K562 (cell line): Measurements from ENCODE around the gene GDF15. TPM values are rescaled to one million over a fixed set of nuclear protein-coding genes. Genes with fewer than 3 reads are reported as not detected.

ENCODE experiments used
- ATAC-seq: fragments of 200-7000 bp; cut with Tn5 transposase; 3 replicates; pipeline ENCODE4 v1.9.1; 2020; ENCODE audit warnings: moderate library complexity
- BruUV-seq: library from RNA; stranded (reverse); fragments of 400-500 nt; replicated peaks from 2 replicates; lab custom pipeline; 2021; lab: Mats Ljungman, UMichigan
- CTCF ChIA-PET: fragments of 300-600 bp; formaldehyde crosslinking; extraction: SDS; loops from one replicate; lab custom pipeline; 2021; ENCODE audit warnings: low intra/inter-chr PET ratio; lab: Yijun Ruan, JAX
- POLR2A ChIA-PET: fragments of 300-600, 350-650 bp; sonication (Branson Sonifier 250); formaldehyde crosslinking; extraction: SDS; loops from one replicate; lab custom pipeline; 2021; ENCODE audit warnings: antibody characterized with exemption, inconsistent platforms; lab: Yijun Ruan, JAX
- DNase-seq, 4 experiments: peaks; one replicate each; pipeline versions ENCODE4 v3.0.0 to v3.0.0-alpha.2; 2011 to 2018; ENCODE audit warnings: low spot score in 3 of 4, mixed read lengths in 3 of 4; ENCODE audit errors: extremely low read depth in 1 of 4
- FAIRE-seq: peaks from 2 replicates; lab custom pipeline; 2011; peaks lifted over from hg19 to GRCh38; lab: Jason Lieb, UNC
- H2AFZ ChIP-seq: 2 replicates; pipeline ENCODE4 v1.6.0; 2011; ENCODE audit warnings: low read depth, low read length, control low read depth, inconsistent platforms
- H3K27ac ChIP-seq: fragments of 200-600 bp; 3 replicates; pipeline ENCODE4 v1.8.0; 2011; ENCODE audit warnings: low read depth, mild to moderate bottlenecking, control low read depth, inconsistent platforms, low read length, moderate library complexity, mixed read lengths; ENCODE audit errors: extremely low read depth
- H3K27me3 ChIP-seq, 2 experiments: fragments of 300-600 bp in 1 of 2; 2 replicates in 1 of 2; 3 replicates in 1 of 2; pipeline versions ENCODE4 v1.6.0 to v1.8.0; 2011; ENCODE audit warnings: inconsistent platforms in 2 of 2, low read length in 2 of 2, mild to moderate bottlenecking in 1 of 2, mixed read lengths in 1 of 2, moderate library complexity in 1 of 2; ENCODE audit not compliant: control insufficient read depth in 2 of 2, insufficient read depth in 2 of 2
- H3K36me3 ChIP-seq: fragments of 300-600 bp; 3 replicates; pipeline ENCODE4 v1.8.0; 2011; ENCODE audit warnings: mild to moderate bottlenecking, low read length, inconsistent platforms; ENCODE audit not compliant: control insufficient read depth, insufficient read depth
- H3K4me1 ChIP-seq, 2 experiments: fragments of 200-600 bp in 1 of 2; replicated peaks in 1 of 2; 2 replicates in 1 of 2; 3 replicates in 1 of 2; pipeline versions ENCODE4 v1.5.1 to v1.8.0; 2011; ENCODE audit warnings: inconsistent platforms in 2 of 2, low read length in 2 of 2, mild to moderate bottlenecking in 1 of 2, mixed read lengths in 1 of 2, moderate library complexity in 1 of 2; ENCODE audit not compliant: control insufficient read depth in 2 of 2, insufficient read depth in 2 of 2
- H3K4me2 ChIP-seq: 2 replicates; pipeline ENCODE4 v1.6.1; 2011; ENCODE audit warnings: low read length, control low read depth, inconsistent platforms, mixed read lengths; ENCODE audit not compliant: insufficient read depth
- H3K4me3 ChIP-seq: fragments of 200-600 bp; sonication (generic), shearing (Covaris generic); 2 replicates; pipeline ENCODE4 v1.5.1; 2016; ENCODE audit warnings: control low read depth, inconsistent platforms
- H3K79me2 ChIP-seq: fragments of 200-600 bp; 3 replicates; pipeline ENCODE4 v1.8.0; 2011; ENCODE audit warnings: low read length, inconsistent platforms; ENCODE audit not compliant: control insufficient read depth, insufficient read depth
- H3K9ac ChIP-seq, 2 experiments: 2 replicates each; pipeline versions ENCODE4 v1.6.0 to v1.6.1; 2011; ENCODE audit warnings: low read depth in 2 of 2, low read length in 2 of 2, control low read depth in 1 of 2, inconsistent platforms in 1 of 2, mild to moderate bottlenecking in 1 of 2, mixed read lengths in 1 of 2; ENCODE audit not compliant: insufficient read depth in 1 of 2
- H3K9me1 ChIP-seq: one replicate; pipeline ENCODE4 v1.6.0; 2011; ENCODE audit warnings: inconsistent platforms, mild to moderate bottlenecking, low read length, moderate library complexity; ENCODE audit not compliant: control insufficient read depth, insufficient read depth
- H3K9me3 ChIP-seq: replicated peaks from 2 replicates; pipeline ENCODE4 v1.5.1; 2011; ENCODE audit warnings: low read depth, low read length, inconsistent platforms; ENCODE audit not compliant: control insufficient read depth, insufficient read depth
- H4K20me1 ChIP-seq: replicated peaks from 2 replicates; pipeline ENCODE4 v1.6.1; 2011; ENCODE audit warnings: low read length, inconsistent platforms, mixed read lengths; ENCODE audit not compliant: control insufficient read depth, insufficient read depth
- ARID1B ChIP-seq: fragments of 450-650 bp; IDR thresholded peaks from 2 replicates; pipeline ENCODE4 v1.6.1; 2016; ENCODE audit warnings: antibody characterized with exemption, mild to moderate bottlenecking, inconsistent platforms
- CAMTA2 ChIP-seq: fragments of 250-450 bp; sonication (Bioruptor Pico); conservative IDR thresholded peaks from 2 replicates; pipeline ENCODE4 v1.5.1; 2022
- ETV6 ChIP-seq, 3 experiments: fragments of 150-350 bp in 1 of 3; sonication (generic) in 1 of 3; formaldehyde crosslinking in 1 of 3; IDR thresholded peaks; 2 replicates each; pipeline versions ENCODE4 v1.6.1 to v1.8.0; 2014 to 2022; ENCODE audit warnings: borderline replicate concordance in 2 of 3, low read depth in 2 of 3, antibody characterized with exemption in 1 of 3, low read length in 1 of 3, mild to moderate bottlenecking in 1 of 3, missing genetic modification reagents in 1 of 3
- FIP1L1 ChIP-seq: fragments of 200-400 bp; formaldehyde crosslinking; IDR thresholded peaks from 2 replicates; pipeline ENCODE4 v1.6.1; 2018; ENCODE audit warnings: mild to moderate bottlenecking, low read depth, low read length; ENCODE audit not compliant: poor library complexity, severe bottlenecking
- GABPA ChIP-seq: fragments of 200-800 bp; sonication (Bioruptor generic); conservative IDR thresholded peaks from 2 replicates; pipeline ENCODE4 v1.6.1; 2016; ENCODE audit warnings: low read depth, missing genetic modification characterization, missing compliant biosample characterization
- GMEB1 ChIP-seq: fragments of 250-450 bp; sonication (Bioruptor Pico); IDR thresholded peaks from 2 replicates; pipeline ENCODE4 v1.4.0; 2020; ENCODE audit warnings: mild to moderate bottlenecking
- MEF2D ChIP-seq: conservative IDR thresholded peaks from 2 replicates; pipeline ENCODE4 v1.6.1; 2016; ENCODE audit warnings: low read depth, missing genetic modification characterization, missing compliant biosample characterization
- MYNN ChIP-seq, 2 experiments: sonication (generic); formaldehyde crosslinking in 1 of 2; IDR thresholded peaks; 2 replicates each; pipeline versions ENCODE4 v1.5.0 to v1.6.1; 2016 to 2020; ENCODE audit warnings: antibody characterized with exemption in 1 of 2, missing genetic modification reagents in 1 of 2
- NFIC ChIP-seq: fragments of 450-650 bp; IDR thresholded peaks from 2 replicates; pipeline ENCODE4 v1.6.1; 2017; ENCODE audit warnings: mild to moderate bottlenecking, inconsistent platforms
- SUPT5H ChIP-seq: fragments of 450-650 bp; IDR thresholded peaks from 2 replicates; pipeline ENCODE4 v1.6.1; 2016
- TARDBP ChIP-seq: fragments of 450-650 bp; IDR thresholded peaks from 2 replicates; pipeline ENCODE4 v1.6.1; 2016
- TEAD1 ChIP-seq, 2 experiments: fragments of 450-650 bp in 1 of 2; sonication (generic) in 1 of 2; formaldehyde crosslinking; IDR thresholded peaks; 2 replicates each; pipeline versions ENCODE4 v1.4.0 to v1.8.0; 2020 to 2022; ENCODE audit warnings: mild to moderate bottlenecking in 2 of 2, missing genetic modification reagents in 1 of 2
- UBTF ChIP-seq, 2 experiments: IDR thresholded peaks; 2 replicates each; pipeline ENCODE4 v1.6.1; 2012; ENCODE audit warnings: improper control_type of control experiment in 2 of 2, low read depth in 2 of 2, low read length in 2 of 2, borderline replicate concordance in 1 of 2
- ZFX ChIP-seq: sonication (generic); formaldehyde crosslinking; IDR thresholded peaks from 2 replicates; pipeline ENCODE4 v1.8.0; 2022; ENCODE audit warnings: mild to moderate bottlenecking, missing genetic modification reagents, moderate library complexity
- WGBS: fragments of 100-300 bp; shearing (Covaris generic); methylation state at CpG from one replicate; pipeline ENCODE4 v1.1.6; 2016; ENCODE audit warnings: low coverage, mixed read lengths; ENCODE audit not compliant: insufficient coverage; ENCODE audit errors: missing lambda C conversion rate; 5-methylcytosine and 5-hydroxymethylcytosine counted together
- in situ Hi-C: fragments of 300-500 bp; cut with MboI; formaldehyde crosslinking; loops from 4 replicates; pipeline ENCODE4 v1.15.0; 2018; ENCODE audit warnings: inconsistent platforms, mixed read lengths
- intact Hi-C: fragments of 100-400 bp; cut with micrococcal nuclease; formaldehyde crosslinking; loops from 2 replicates; pipeline ENCODE4 v1.14.2; 2022
- polyA plus RNA-seq, 8 experiments: library from polyadenylated mRNA; depleted of rRNA in 4 of 8; stranded (reverse) in 5 of 8; unstranded in 3 of 8; fragments of >200 nt; fragmentation: Nextera tagmentation in 2 of 8; fragmentation: Illumina TruSeq in 1 of 8; extraction: Ambion mirVana in 2 of 8; extraction: Trizol in 1 of 8; gene quantifications; 2 replicates each; pipeline versions ENCODE4 v1.2.1 to v1.2.3, GENCODE V29; 2011 to 2014; ENCODE audit warnings: inconsistent platforms in 1 of 8, missing spikeins in 1 of 8
- total RNA-seq, 7 experiments: library from RNA; depleted of rRNA in 6 of 7; stranded (reverse); fragments of >200 nt in 6 of 7; fragmentation: Illumina TruSeq in 2 of 7; extraction: Trizol in 2 of 7; gene quantifications; 2 replicates each; pipeline versions ENCODE4 v1.2.1 to v1.2.3, GENCODE V29; 2011 to 2021; ENCODE audit warnings: low replicate concordance in 1 of 7
- TF ChIP-seq, protein P1 (sequence below): fragments of 450-650 bp; IDR thresholded peaks from 2 replicates; pipeline ENCODE4 v1.6.1; 2016; ENCODE audit warnings: low read depth, mild to moderate bottlenecking, moderate library complexity

Gene GDF15
- total and polyA plus RNA-seq, 9 of the 15 experiments (the other 6 are each of a cell fraction or from before 2014, with no cell fraction given): 2.3 to 82.4 (median 12.5) TPM

GRCh38 chr19:18438331-18439024 lies 52.5 kb downstream of the GDF15 start:
- intact Hi-C loops: no loop called here
- H3K36me3 ChIP-seq: peaks cover 35% of the 10 kb centered on the region
- peaks cover 13% of the 10 kb centered on the region for H4K20me1 ChIP-seq
- H3K27ac ChIP-seq: peak overlapping the region; percentile 94
- DNase-seq: peak; percentile 74 to 91 (median 81)
- BruUV-seq: no TSS peak
- peak; percentile 32 for ATAC-seq
- FAIRE-seq: peak; percentile 55
- ChIA-PET CTCF (no interaction called here), POLR2A (interaction anchor here (0.6 to 1.1 kb wide), 4 partner anchors 16 to 113 kb away, joined by 3 to 5 read pairs (median 3); partner anchors contain the start of gene SSBP4)
- in situ Hi-C loops: no loop called here
- no peaks in the 10 kb centered on the region for H3K9me3 ChIP-seq
- peaks cover 11% of the 10 kb centered on the region for H3K9me1 ChIP-seq
- peak overlapping the region; percentile 77 for H3K4me3 ChIP-seq
- H3K4me1 ChIP-seq: peaks cover 42 to 94% of the 10 kb centered on the region in 2 experiments
- H3K4me2 ChIP-seq: peak overlapping the region; percentile 88
- H3K79me2 ChIP-seq: peaks cover 44% of the 10 kb centered on the region
- H2AFZ ChIP-seq: peak overlapping the region; percentile 80
- peak overlapping the region; percentile 59 to 97 for H3K9ac ChIP-seq
- H3K27me3 ChIP-seq: no peaks in the 10 kb centered on the region
- 4% methylated on average over 22 of the region's 24 CpGs for WGBS
- peak; percentile 22; the same call in 1 of the 2 replicates for TF ChIP-seq TARDBP
- peak in 1 of 2 experiments; percentile 59; a peak in 1 of 4 replicates for TF ChIP-seq ETV6 (IDR thresholded peaks at IDR 0.05; ENCODE audit: borderline replicate concordance in 1 of 2, low read depth in 2 of 2, low read length in 1 of 2)
- TF ChIP-seq ETV6 (CRISPR knock-in tag; IDR thresholded peaks at IDR 0.05; ENCODE audit: borderline replicate concordance): no peak
- TF ChIP-seq MYNN (IDR thresholded peaks at IDR 0.05): peak; percentile 92
- TF ChIP-seq MYNN (CRISPR knock-in tag; IDR thresholded peaks at IDR 0.05): no peak
- TF ChIP-seq ZFX (CRISPR knock-in tag): peak; percentile 77
- peak; percentile 44 for TF ChIP-seq GABPA (tag)
- peak in 1 of 2 experiments; percentile 7; a peak in 3 of 4 replicates for TF ChIP-seq TEAD1 (CRISPR knock-in tag; IDR thresholded peaks at IDR 0.05)
- TF ChIP-seq, protein P1, sequence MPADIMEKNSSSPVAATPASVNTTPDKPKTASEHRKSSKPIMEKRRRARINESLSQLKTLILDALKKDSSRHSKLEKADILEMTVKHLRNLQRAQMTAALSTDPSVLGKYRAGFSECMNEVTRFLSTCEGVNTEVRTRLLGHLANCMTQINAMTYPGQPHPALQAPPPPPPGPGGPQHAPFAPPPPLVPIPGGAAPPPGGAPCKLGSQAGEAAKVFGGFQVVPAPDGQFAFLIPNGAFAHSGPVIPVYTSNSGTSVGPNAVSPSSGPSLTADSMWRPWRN: 0 out of 2 replicates have a peak, but pooled peaks have one; percentile 29
- TF ChIP-seq NFIC: 0 out of 2 replicates have a peak, but pooled peaks have one; percentile 31
- TF ChIP-seq MEF2D (tag): peak; percentile 23; the same call in 1 of the 2 replicates
- TF ChIP-seq GMEB1 (CRISPR knock-in tag): 0 out of 2 replicates have a peak, but pooled peaks have one; percentile 14
- peak; percentile 81 for TF ChIP-seq ARID1B
- TF ChIP-seq FIP1L1: peak; percentile 39
- TF ChIP-seq SUPT5H: peak; percentile 52
- 0 out of 4 replicates have a peak, but pooled peaks have one; percentile 15 to 51 for TF ChIP-seq UBTF (IDR thresholded peaks at IDR 0.05; ENCODE audit: borderline replicate concordance in 1 of 2, low read depth in 2 of 2, low read length in 2 of 2)
- TF ChIP-seq CAMTA2 (CRISPR knock-in tag): 0 out of 2 replicates have a peak, but pooled peaks have one; percentile 27
